H1 (cell line): Measurements from ENCODE around the gene KCNE4. TPM values are rescaled to one million over a fixed set of nuclear protein-coding genes. Genes with fewer than 3 reads are reported as not detected.

Source experiments
- CTCF ChIA-PET: fragments of 300-600 bp; sonication (Branson Sonifier 250); formaldehyde crosslinking; loops from one replicate; lab custom pipeline; 2021; ENCODE audit not compliant: partially characterized antibody; lab: Charles Lee
- POLR2A ChIA-PET: fragments of 300-600 bp; sonication (Branson Sonifier 250); formaldehyde crosslinking; loops from one replicate; lab custom pipeline; 2021; ENCODE audit warnings: inconsistent platforms; ENCODE audit not compliant: partially characterized antibody; lab: Charles Lee
- DNase-seq, 2 experiments: peaks; one replicate each; pipeline versions ENCODE4 v3.0.0 to v3.0.0-alpha.2; 2010 to 2022; ENCODE audit warnings: low spot score in 2 of 2, low read depth in 1 of 2, mixed read lengths in 1 of 2
- FAIRE-seq: peaks from 2 replicates; lab custom pipeline; 2011; peaks lifted over from hg19 to GRCh38; lab: Jason Lieb, UNC
- H2AFZ ChIP-seq: 2 replicates; pipeline ENCODE4 v1.8.1; 2012; ENCODE audit warnings: low read length, inconsistent platforms
- H2AK5ac ChIP-seq: 2 replicates; pipeline ENCODE4 v1.6.1; 2013; ENCODE audit warnings: low read depth, low read length
- H2BK120ac ChIP-seq: replicated peaks from 2 replicates; pipeline ENCODE3; 2013; ENCODE audit warnings: low read depth, low read length, inconsistent platforms
- H2BK12ac ChIP-seq: 2 replicates; pipeline ENCODE4 v1.6.1; 2013; ENCODE audit warnings: low read depth, low read length
- H2BK15ac ChIP-seq: 2 replicates; pipeline ENCODE4 v1.6.1; 2013; ENCODE audit warnings: low read length
- H2BK20ac ChIP-seq: 2 replicates; pipeline ENCODE4 v1.6.1; 2013; ENCODE audit warnings: low read length
- H2BK5ac ChIP-seq: 2 replicates; pipeline ENCODE4 v1.6.1; 2013; ENCODE audit warnings: low read depth, low read length
- H3K14ac ChIP-seq: 2 replicates; pipeline ENCODE4 v1.6.1; 2013; ENCODE audit warnings: inconsistent platforms; ENCODE audit not compliant: insufficient read length
- H3K18ac ChIP-seq: 2 replicates; pipeline ENCODE4 v1.6.1; 2013; ENCODE audit warnings: low read length; ENCODE audit errors: extremely low read depth
- H3K23ac ChIP-seq: 2 replicates; pipeline ENCODE4 v1.6.1; 2013; ENCODE audit warnings: inconsistent platforms; ENCODE audit not compliant: insufficient read length
- H3K23me2 ChIP-seq: 2 replicates; pipeline ENCODE4 v1.6.1; 2013; ENCODE audit warnings: low read depth, low read length
- H3K27ac ChIP-seq: 2 replicates; pipeline ENCODE4 v1.6.1; 2011; ENCODE audit warnings: low read depth, low read length, inconsistent platforms
- H3K27me3 ChIP-seq, 4 experiments: replicated peaks in 1 of 4; 1 replicate in 1 of 4; 2 replicates in 3 of 4; pipeline versions ENCODE4 v1.6.1 to v1.8.1; 2011 to 2013; ENCODE audit warnings: low read length in 3 of 4, mild to moderate bottlenecking in 3 of 4, inconsistent platforms in 2 of 4, mixed read lengths in 2 of 4, moderate library complexity in 1 of 4; ENCODE audit not compliant: control insufficient read depth in 3 of 4, insufficient read depth in 3 of 4; ENCODE audit errors: extremely low read depth in 1 of 4
- H3K36me3 ChIP-seq, 4 experiments: 2 replicates each; pipeline versions ENCODE4 v1.6.1 to v1.8.1; 2011 to 2013; ENCODE audit warnings: mild to moderate bottlenecking in 4 of 4, low read length in 3 of 4, moderate library complexity in 2 of 4, control low read depth in 1 of 4, inconsistent platforms in 1 of 4; ENCODE audit not compliant: insufficient read depth in 4 of 4, control insufficient read depth in 2 of 4
- H3K4ac ChIP-seq: replicated peaks from 2 replicates; pipeline ENCODE3; 2013; ENCODE audit warnings: low read length, low read depth, mixed read lengths, inconsistent platforms; ENCODE audit not compliant: insufficient read length
- H3K4me1 ChIP-seq, 4 experiments: replicated peaks in 1 of 4; 1 replicate in 1 of 4; 2 replicates in 3 of 4; pipeline versions ENCODE4 v1.6.1 to v1.8.1; 2011 to 2013; ENCODE audit warnings: low read length in 3 of 4, inconsistent platforms in 2 of 4, mixed read lengths in 1 of 4; ENCODE audit not compliant: insufficient read depth in 4 of 4, control insufficient read depth in 3 of 4
- H3K4me2 ChIP-seq, 2 experiments: 2 replicates each; pipeline versions ENCODE4 v1.6.1 to v1.8.1; 2011 to 2013; ENCODE audit warnings: low read depth in 2 of 2, low read length in 2 of 2, control low read depth in 1 of 2, inconsistent platforms in 1 of 2, mild to moderate bottlenecking in 1 of 2; ENCODE audit not compliant: insufficient read depth in 1 of 2
- H3K4me3 ChIP-seq, 4 experiments: fragments of 200-600, 300-600 bp in 1 of 4; sonication (generic), shearing (Covaris generic), sonication (Bioruptor Twin) in 1 of 4; 2 replicates each; pipeline versions ENCODE4 v1.5.1 to v1.8.1; 2011 to 2016; ENCODE audit warnings: low read length in 4 of 4, low read depth in 3 of 4, control low read depth in 2 of 4, inconsistent platforms in 2 of 4, mild to moderate bottlenecking in 2 of 4, mixed read lengths in 1 of 4, moderate library complexity in 1 of 4; ENCODE audit not compliant: insufficient read depth in 2 of 4; ENCODE audit errors: extremely low read depth in 1 of 4
- H3K56ac ChIP-seq: replicated peaks from 2 replicates; pipeline ENCODE3; 2013; ENCODE audit warnings: low read depth, mild to moderate bottlenecking, mixed read lengths, low read length, inconsistent platforms; ENCODE audit not compliant: insufficient read length
- H3K79me1 ChIP-seq: 2 replicates; pipeline ENCODE4 v1.6.1; 2013; ENCODE audit warnings: low read depth, low read length, control low read depth
- H3K79me2 ChIP-seq, 2 experiments: 2 replicates each; pipeline versions ENCODE4 v1.6.1 to v1.8.1; 2012 to 2013; ENCODE audit warnings: low read length in 2 of 2, mild to moderate bottlenecking in 2 of 2, inconsistent platforms in 1 of 2; ENCODE audit not compliant: insufficient read depth in 2 of 2, control insufficient read depth in 1 of 2
- H3K9ac ChIP-seq, 4 experiments: replicated peaks in 1 of 4; 1 replicate in 1 of 4; 2 replicates in 3 of 4; pipeline versions ENCODE4 v1.6.1 to v1.8.1; 2011 to 2013; ENCODE audit warnings: low read depth in 3 of 4, low read length in 3 of 4, control low read depth in 2 of 4, mild to moderate bottlenecking in 2 of 4, moderate library complexity in 2 of 4, inconsistent platforms in 1 of 4; ENCODE audit errors: extremely low read depth in 1 of 4
- H3K9me3 ChIP-seq, 2 experiments: 2 replicates each; pipeline versions ENCODE4 v1.6.1 to v1.8.1; 2012 to 2013; ENCODE audit warnings: mild to moderate bottlenecking in 2 of 2, moderate library complexity in 2 of 2, control low read depth in 1 of 2, inconsistent platforms in 1 of 2, low read depth in 1 of 2, low read length in 1 of 2, mixed read lengths in 1 of 2; ENCODE audit not compliant: insufficient read depth in 2 of 2
- H4K20me1 ChIP-seq, 2 experiments: replicated peaks in 1 of 2; 2 replicates each; pipeline versions ENCODE3 to v1.8.1; 2011 to 2013; ENCODE audit warnings: inconsistent platforms in 2 of 2, low read length in 2 of 2, mild to moderate bottlenecking in 1 of 2; ENCODE audit not compliant: insufficient read depth in 2 of 2, control insufficient read depth in 1 of 2
- H4K5ac ChIP-seq: 2 replicates; pipeline ENCODE4 v1.6.1; 2013; ENCODE audit warnings: low read length, low read depth, mixed read lengths, inconsistent platforms; ENCODE audit not compliant: insufficient read length
- H4K8ac ChIP-seq: 2 replicates; pipeline ENCODE4 v1.8.0; 2013; ENCODE audit warnings: mild to moderate bottlenecking, moderate library complexity, low read length, inconsistent platforms; ENCODE audit not compliant: insufficient read depth; ENCODE audit errors: extremely low read depth
- H4K91ac ChIP-seq: replicated peaks from 2 replicates; pipeline ENCODE3; 2013; ENCODE audit warnings: low read length, mixed read lengths, inconsistent platforms; ENCODE audit not compliant: insufficient read length
- ASH2L ChIP-seq: fragments of 200-600, 300-600 bp; sonication (generic); IDR thresholded peaks from one replicate; pipeline ENCODE4 v1.7.1; 2017; ENCODE audit warnings: low read length
- HDAC6 ChIP-seq: IDR thresholded peaks from one replicate; pipeline ENCODE4 v1.7.1; 2012; ENCODE audit warnings: low read depth, mild to moderate bottlenecking, inconsistent platforms, low read length, moderate library complexity
- POLR2A ChIP-seq, 2 experiments: IDR thresholded peaks; 1 replicate in 1 of 2; 2 replicates in 1 of 2; pipeline ENCODE4 v1.6.1; 2011; ENCODE audit warnings: low read depth in 2 of 2, low read length in 2 of 2, mild to moderate bottlenecking in 2 of 2; ENCODE audit errors: control extremely low read depth in 1 of 2
- RAD21 ChIP-seq, 2 experiments: IDR thresholded peaks in 1 of 2; conservative IDR thresholded peaks in 1 of 2; 2 replicates each; pipeline ENCODE4 v1.6.1; 2011; ENCODE audit warnings: low read depth in 2 of 2, low read length in 2 of 2, improper control_type of control experiment in 1 of 2, inconsistent platforms in 1 of 2, mild to moderate bottlenecking in 1 of 2, moderate library complexity in 1 of 2
- SP4 ChIP-seq: IDR thresholded peaks from 2 replicates; pipeline ENCODE4 v1.6.1; 2012; ENCODE audit warnings: low read length, inconsistent platforms
- TAF1 ChIP-seq: IDR thresholded peaks from 2 replicates; pipeline ENCODE4 v1.6.1; 2011; ENCODE audit warnings: mild to moderate bottlenecking, low read depth, low read length
- TCF12 ChIP-seq: IDR thresholded peaks from 2 replicates; pipeline ENCODE4 v1.6.1; 2011; ENCODE audit warnings: low read depth, mild to moderate bottlenecking, low read length
- TEAD4 ChIP-seq: IDR thresholded peaks from 2 replicates; pipeline ENCODE4 v1.6.1; 2012; ENCODE audit warnings: low read depth, low read length, inconsistent platforms, mixed read lengths
- WGBS, 2 experiments: shearing (Covaris generic) in 1 of 2; methylation state at CpG; one replicate each; pipeline versions ENCODE4 v1.1.6 to v1.1.7; 2013 to 2015; ENCODE audit warnings: low lambda C conversion rate in 2 of 2, mixed read lengths in 2 of 2, inconsistent platforms in 1 of 2, low coverage in 1 of 2, missing lambda C conversion rate in 1 of 2; ENCODE audit not compliant: insufficient replicate concordance in 2 of 2, insufficient coverage in 1 of 2, insufficient read length in 1 of 2; ENCODE audit errors: extremely low coverage in 1 of 2, missing lambda C conversion rate in 1 of 2; 5-methylcytosine and 5-hydroxymethylcytosine counted together
- polyA plus RNA-seq, 7 experiments: library from polyadenylated mRNA; depleted of rRNA in 3 of 7; stranded (reverse) in 5 of 7; unstranded in 2 of 7; fragments of >200 nt in 5 of 7; fragments of 200-250 nt in 2 of 7; gene quantifications; 1 replicate in 5 of 7; 2 replicates in 1 of 7; 4 replicates in 1 of 7; pipeline versions ENCODE4 v1.2.1 to v1.2.3, GENCODE V29; 2011 to 2013; ENCODE audit warnings: missing spikeins in 2 of 7, mixed read lengths in 2 of 7
- total RNA-seq: library from RNA; stranded (reverse); fragmentation: NEBNext Ultra II Directional; extraction: Animal tissue kit (Norgen Biotek cat#: 25700); gene quantifications from 2 replicates; pipeline ENCODE4 v1.2.1, GENCODE V29; 2021
- TF ChIP-seq, protein P1 (sequence below), 3 experiments: IDR thresholded peaks; 1 replicate in 2 of 3; 2 replicates in 1 of 3; pipeline versions ENCODE4 v1.5.1 to v1.6.1; 2011; ENCODE audit warnings: low read length in 3 of 3, mild to moderate bottlenecking in 3 of 3, inconsistent platforms in 2 of 3, low read depth in 1 of 3, moderate library complexity in 1 of 3; ENCODE audit not compliant: insufficient read depth in 1 of 3; ENCODE audit errors: control extremely low read depth in 1 of 3
- TF ChIP-seq, protein P2 (sequence below): IDR thresholded peaks from 2 replicates; pipeline ENCODE4 v1.6.1; 2012; ENCODE audit warnings: low read length, inconsistent platforms

Gene KCNE4
- total and polyA plus RNA-seq, 2 of the 8 experiments (the other 6 are each of a cell fraction or from before 2014, with no cell fraction given) = 0.08 to 0.09 TPM

GRCh38 chr2:223019390-223019930 is 32.5 kb upstream of the KCNE4 start:
- no peak overlapping the region for H2BK15ac ChIP-seq
- CTCF ChIA-PET = interaction anchor here (1.1 kb wide), 1 partner anchor 10 kb away, joined by 3 read pairs; no protein-coding TSS in a partner anchor
- H3K9ac ChIP-seq = no peak overlapping the region
- no peak overlapping the region for H2BK5ac ChIP-seq
- H3K23me2 ChIP-seq = no peaks in the 10 kb centered on the region
- POLR2A ChIA-PET = no interaction called here
- peaks cover 0 to 2% (median 0%) of the 10 kb centered on the region in 4 experiments; a peak in 2 of 7 replicates for H3K4me1 ChIP-seq
- no peaks in the 10 kb centered on the region for H3K36me3 ChIP-seq
- no peak overlapping the region for H3K27ac ChIP-seq
- no peaks in the 10 kb centered on the region for H3K79me1 ChIP-seq
- no peak overlapping the region for H3K18ac ChIP-seq
- FAIRE-seq (no peak), DNase-seq (no peak)
- no peaks in the 10 kb centered on the region for H3K27me3 ChIP-seq
- no peak overlapping the region for H4K91ac ChIP-seq
- no peak overlapping the region for H2BK20ac ChIP-seq
- H4K5ac ChIP-seq = no peak overlapping the region
- H3K4me2 ChIP-seq = no peak overlapping the region
- H2BK12ac ChIP-seq = no peak overlapping the region
- H3K4me3 ChIP-seq = no peak overlapping the region
- H3K56ac ChIP-seq = no peak overlapping the region
- no peak overlapping the region for H4K8ac ChIP-seq
- H3K9me3 ChIP-seq = 0 out of 4 replicates have a peak, but pooled peaks cover 2 to 4% of the 10 kb centered on the region in 2 experiments
- no peak overlapping the region for H2BK120ac ChIP-seq
- no peak overlapping the region for H3K23ac ChIP-seq
- no peaks in the 10 kb centered on the region for H3K79me2 ChIP-seq
- no peak overlapping the region for H2AK5ac ChIP-seq
- WGBS, 2 experiments = 92% methylated on average over 3 of the region's 3 CpGs; no CpG with 5 or more reads in 1 of the 2 experiments
- no peak overlapping the region for H3K14ac ChIP-seq
- no peak overlapping the region for H3K4ac ChIP-seq
- H2AFZ ChIP-seq = no peak overlapping the region
- H4K20me1 ChIP-seq = no peaks in the 10 kb centered on the region
- TF ChIP-seq, protein P1, sequence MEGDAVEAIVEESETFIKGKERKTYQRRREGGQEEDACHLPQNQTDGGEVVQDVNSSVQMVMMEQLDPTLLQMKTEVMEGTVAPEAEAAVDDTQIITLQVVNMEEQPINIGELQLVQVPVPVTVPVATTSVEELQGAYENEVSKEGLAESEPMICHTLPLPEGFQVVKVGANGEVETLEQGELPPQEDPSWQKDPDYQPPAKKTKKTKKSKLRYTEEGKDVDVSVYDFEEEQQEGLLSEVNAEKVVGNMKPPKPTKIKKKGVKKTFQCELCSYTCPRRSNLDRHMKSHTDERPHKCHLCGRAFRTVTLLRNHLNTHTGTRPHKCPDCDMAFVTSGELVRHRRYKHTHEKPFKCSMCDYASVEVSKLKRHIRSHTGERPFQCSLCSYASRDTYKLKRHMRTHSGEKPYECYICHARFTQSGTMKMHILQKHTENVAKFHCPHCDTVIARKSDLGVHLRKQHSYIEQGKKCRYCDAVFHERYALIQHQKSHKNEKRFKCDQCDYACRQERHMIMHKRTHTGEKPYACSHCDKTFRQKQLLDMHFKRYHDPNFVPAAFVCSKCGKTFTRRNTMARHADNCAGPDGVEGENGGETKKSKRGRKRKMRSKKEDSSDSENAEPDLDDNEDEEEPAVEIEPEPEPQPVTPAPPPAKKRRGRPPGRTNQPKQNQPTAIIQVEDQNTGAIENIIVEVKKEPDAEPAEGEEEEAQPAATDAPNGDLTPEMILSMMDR (IDR thresholded peaks at IDR 0.05; ENCODE audit: control extremely low read depth in 1 of 3, insufficient read depth in 1 of 3, low read depth in 1 of 3, low read length in 3 of 3) = no peak
- TF ChIP-seq POLR2A (IDR thresholded peaks at IDR 0.05; ENCODE audit: control extremely low read depth in 1 of 2, low read depth in 2 of 2, low read length in 2 of 2) (no peak), HDAC6 (no peak), TAF1 (no peak), SP4 (no peak), TCF12 (no peak), ASH2L (no peak), RAD21 (IDR thresholded peaks at IDR 0.05 in 1 of 2, conservative IDR thresholded peaks at IDR 0.05 in 1 of 2; ENCODE audit: low read depth in 2 of 2, low read length in 2 of 2) (no peak), TEAD4 (no peak)
- TF ChIP-seq, protein P2, sequence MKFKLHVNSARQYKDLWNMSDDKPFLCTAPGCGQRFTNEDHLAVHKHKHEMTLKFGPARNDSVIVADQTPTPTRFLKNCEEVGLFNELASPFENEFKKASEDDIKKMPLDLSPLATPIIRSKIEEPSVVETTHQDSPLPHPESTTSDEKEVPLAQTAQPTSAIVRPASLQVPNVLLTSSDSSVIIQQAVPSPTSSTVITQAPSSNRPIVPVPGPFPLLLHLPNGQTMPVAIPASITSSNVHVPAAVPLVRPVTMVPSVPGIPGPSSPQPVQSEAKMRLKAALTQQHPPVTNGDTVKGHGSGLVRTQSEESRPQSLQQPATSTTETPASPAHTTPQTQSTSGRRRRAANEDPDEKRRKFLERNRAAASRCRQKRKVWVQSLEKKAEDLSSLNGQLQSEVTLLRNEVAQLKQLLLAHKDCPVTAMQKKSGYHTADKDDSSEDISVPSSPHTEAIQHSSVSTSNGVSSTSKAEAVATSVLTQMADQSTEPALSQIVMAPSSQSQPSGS = no peak
